IPS-18a (cell line): ENCODE results near the gene SLC6A12.

ENCODE experiments used
- H3K27ac ChIP-seq: one replicate; pipeline ENCODE4 v1.5.1; 2013; ENCODE audit warnings: low read length
- H3K27me3 ChIP-seq: one replicate; pipeline ENCODE4 v1.6.1; 2013; ENCODE audit warnings: mild to moderate bottlenecking, low read length; ENCODE audit not compliant: control insufficient read depth, insufficient read depth
- H3K36me3 ChIP-seq: one replicate; pipeline ENCODE4 v1.6.1; 2013; ENCODE audit warnings: low read depth, low read length; ENCODE audit not compliant: control insufficient read depth
- H3K4me1 ChIP-seq: one replicate; pipeline ENCODE4 v1.6.1; 2013; ENCODE audit warnings: low read depth, low read length; ENCODE audit not compliant: control insufficient read depth
- H3K4me3 ChIP-seq: one replicate; pipeline ENCODE4 v1.5.1; 2013; ENCODE audit warnings: low read length
- H3K9ac ChIP-seq: one replicate; pipeline ENCODE4 v1.6.1; 2013; ENCODE audit warnings: mild to moderate bottlenecking, low read length, moderate library complexity
- H3K9me3 ChIP-seq: one replicate; pipeline ENCODE4 v1.6.1; 2013; ENCODE audit warnings: low read depth, low read length; ENCODE audit not compliant: control insufficient read depth

SLC6A12 gene

DNA sequence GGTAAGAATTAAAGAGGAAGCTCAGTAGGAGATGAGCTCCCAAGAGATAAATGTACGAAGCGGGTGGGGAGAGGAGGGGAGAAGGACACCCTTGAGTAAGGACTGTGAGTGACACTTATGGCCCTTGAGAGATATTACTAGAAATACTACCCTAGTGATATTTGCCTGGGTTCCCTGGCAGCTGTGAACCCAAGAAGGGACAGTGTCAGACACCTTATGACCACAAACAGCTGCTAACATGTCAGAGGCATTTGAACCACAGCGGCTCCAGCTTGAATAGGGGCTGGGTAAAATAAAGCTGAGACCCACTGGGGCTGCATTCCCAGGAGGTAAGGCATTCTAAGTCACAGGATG lies 19.6 kb upstream of the SLC6A12 start:
- H3K4me3 ChIP-seq = no peak overlapping the region
- peaks cover 15% of the 10 kb centered on the region for H3K4me1 ChIP-seq
- no peaks in the 10 kb centered on the region for H3K36me3 ChIP-seq
- H3K9ac ChIP-seq = no peak overlapping the region
- peaks cover 25% of the 10 kb centered on the region for H3K27me3 ChIP-seq
- no peaks in the 10 kb centered on the region for H3K9me3 ChIP-seq
- H3K27ac ChIP-seq = no peak overlapping the region

DNA sequence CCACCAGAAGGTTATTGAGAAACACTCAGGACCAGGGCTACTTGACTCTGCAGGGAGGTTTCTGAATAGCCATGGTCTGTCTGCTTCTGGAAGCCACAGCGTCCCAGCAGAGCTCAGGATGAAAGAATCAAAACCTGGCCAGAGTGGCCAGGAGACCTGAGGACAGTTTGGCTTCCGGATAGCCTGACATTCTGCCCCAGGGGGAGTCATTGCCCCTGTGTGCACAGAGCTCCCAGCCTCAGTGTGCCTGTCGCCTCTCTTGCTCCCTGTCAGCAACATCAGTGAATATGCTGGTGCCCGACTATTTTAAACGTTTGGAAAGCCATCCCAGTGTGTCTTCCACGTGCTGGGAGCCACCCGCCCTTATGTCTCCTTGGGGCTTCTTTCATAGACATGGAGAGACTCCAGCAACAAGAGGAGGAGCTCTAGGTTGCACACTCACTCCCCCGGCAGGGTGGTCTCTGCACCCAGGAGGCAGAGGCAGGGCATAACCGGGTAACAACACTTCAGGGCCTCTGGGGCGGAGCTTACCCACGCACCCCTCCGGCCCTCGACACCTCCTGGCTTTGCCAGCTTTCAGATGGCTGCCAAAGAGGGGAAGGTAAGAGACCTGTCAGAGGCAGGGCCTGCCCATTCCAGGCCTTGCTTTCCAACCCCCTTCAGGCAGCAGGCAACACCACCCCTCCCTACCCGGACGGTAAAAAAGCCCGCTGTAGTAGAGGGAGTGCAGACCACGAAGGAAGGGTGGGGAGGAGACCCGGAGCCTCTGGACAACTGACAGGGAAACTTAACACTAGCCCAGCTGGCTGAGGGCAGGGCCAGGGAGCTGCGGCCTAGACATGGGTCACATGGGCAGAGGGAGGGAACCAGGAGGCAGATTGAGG lies 19.0 kb upstream of the SLC6A12 start:
- Histone ChIP-seq H3K36me3 (no peaks in the 10 kb centered on the region), H3K9ac (no peak overlapping the region), H3K27me3 (peaks cover 28% of the 10 kb centered on the region), H3K4me1 (peaks cover 15% of the 10 kb centered on the region), H3K4me3 (no peak overlapping the region), H3K27ac (no peak overlapping the region), H3K9me3 (no peaks in the 10 kb centered on the region)

DNA sequence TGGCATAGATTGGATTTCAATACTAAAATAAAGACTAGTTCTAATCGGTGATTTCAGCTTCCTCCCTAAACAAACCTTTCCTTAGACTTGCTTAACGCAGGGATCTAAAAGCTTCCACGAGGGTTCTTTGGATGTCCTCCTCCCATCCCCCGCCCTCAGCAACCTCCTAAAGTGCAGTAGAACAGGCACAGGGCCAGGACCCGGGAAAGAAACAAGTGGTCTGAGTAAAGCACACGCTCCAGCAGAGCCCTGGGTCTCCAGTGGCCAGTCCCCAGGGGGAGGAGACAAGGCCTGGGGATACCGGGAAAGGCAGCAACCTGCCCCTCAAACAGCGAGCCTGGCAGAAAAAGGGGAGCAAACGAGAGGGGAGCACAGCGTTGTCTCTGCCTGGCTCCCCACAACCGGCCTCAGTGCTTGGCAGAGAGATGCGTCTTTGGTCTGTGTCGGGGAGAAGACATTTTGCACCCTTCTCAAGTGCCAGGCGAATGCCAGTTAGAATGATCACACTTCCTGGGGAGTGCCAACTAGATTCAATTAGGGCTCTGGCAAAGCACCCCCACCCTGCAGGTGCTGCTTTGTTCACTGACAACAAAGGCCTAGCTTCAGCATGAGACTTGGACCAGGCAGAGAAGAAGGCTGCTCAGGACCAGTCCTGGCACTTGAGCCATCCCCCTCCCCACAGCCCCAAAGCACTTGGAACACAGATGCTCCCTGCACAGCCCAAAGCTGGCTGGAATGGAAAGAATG lies 17.1 kb upstream of the SLC6A12 start:
- Histone ChIP-seq H3K36me3 (no peaks in the 10 kb centered on the region), H3K4me3 (no peak overlapping the region), H3K9ac (no peak overlapping the region), H3K27ac (no peak overlapping the region), H3K9me3 (no peaks in the 10 kb centered on the region), H3K27me3 (peaks cover 28% of the 10 kb centered on the region), H3K4me1 (peaks cover 15% of the 10 kb centered on the region)

DNA sequence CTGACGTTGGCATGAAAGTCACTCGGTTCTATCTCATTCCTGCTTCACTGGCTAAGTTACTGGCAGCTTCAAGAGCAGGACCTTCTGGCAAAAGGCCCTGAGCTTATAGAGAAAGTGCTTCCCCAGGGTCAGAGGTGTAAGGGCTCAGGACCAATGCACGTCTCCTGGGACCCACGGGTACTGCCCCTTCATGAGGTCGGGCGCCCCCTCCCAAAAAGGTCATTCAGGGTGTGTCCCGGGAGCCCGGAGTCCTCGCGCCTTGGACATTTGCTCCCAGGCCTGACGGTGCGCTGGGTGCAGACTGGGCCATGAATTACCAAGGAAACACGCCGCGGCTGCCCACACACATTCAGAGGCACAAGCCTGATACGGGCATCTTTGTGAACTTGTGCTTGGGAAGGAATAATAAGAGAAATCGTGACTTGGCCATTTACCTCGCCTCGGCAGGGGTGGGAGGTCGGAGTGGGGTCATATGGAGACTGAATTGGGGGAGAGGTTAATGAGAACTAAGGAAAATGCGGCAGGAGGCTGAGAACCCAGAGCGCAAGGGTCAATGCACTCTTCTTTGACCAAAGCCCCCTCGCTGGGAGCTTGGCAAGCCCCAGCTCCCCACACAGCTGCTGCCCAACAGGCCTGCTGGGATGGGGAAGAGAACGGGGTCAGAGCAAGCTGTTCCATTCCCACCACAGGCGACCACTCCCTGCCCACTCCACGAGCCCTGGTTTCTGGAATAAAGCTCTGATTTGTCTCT lies 15.7 kb upstream of the SLC6A12 start:
- Histone ChIP-seq H3K9me3 (no peaks in the 10 kb centered on the region), H3K36me3 (no peaks in the 10 kb centered on the region), H3K4me1 (peaks cover 15% of the 10 kb centered on the region), H3K27ac (no peak overlapping the region), H3K4me3 (no peak overlapping the region), H3K27me3 (peaks cover 28% of the 10 kb centered on the region), H3K9ac (no peak overlapping the region)

DNA sequence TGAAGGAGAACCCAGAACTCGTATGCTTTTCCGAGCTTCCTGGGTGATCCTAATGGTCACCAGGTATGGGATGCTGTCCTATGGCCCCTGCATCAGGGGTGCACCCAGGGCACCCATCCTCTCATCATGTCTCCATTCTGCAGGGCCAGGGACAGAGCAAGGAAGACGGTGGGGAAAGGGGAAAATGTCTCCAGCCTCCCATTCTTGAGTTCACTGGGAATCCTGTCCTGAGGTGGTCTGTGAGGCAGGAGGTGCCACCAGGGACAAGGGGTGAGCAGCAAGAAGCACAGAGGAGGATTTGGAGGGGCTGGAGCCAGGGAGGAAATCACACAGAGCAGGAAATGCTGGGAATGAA lies 14.9 kb upstream of the SLC6A12 start:
- H3K9ac ChIP-seq = no peak overlapping the region
- no peak overlapping the region for H3K4me3 ChIP-seq
- H3K4me1 ChIP-seq = peaks cover 15% of the 10 kb centered on the region
- no peaks in the 10 kb centered on the region for H3K36me3 ChIP-seq
- H3K27me3 ChIP-seq = peaks cover 28% of the 10 kb centered on the region
- no peak overlapping the region for H3K27ac ChIP-seq
- H3K9me3 ChIP-seq = no peaks in the 10 kb centered on the region

DNA sequence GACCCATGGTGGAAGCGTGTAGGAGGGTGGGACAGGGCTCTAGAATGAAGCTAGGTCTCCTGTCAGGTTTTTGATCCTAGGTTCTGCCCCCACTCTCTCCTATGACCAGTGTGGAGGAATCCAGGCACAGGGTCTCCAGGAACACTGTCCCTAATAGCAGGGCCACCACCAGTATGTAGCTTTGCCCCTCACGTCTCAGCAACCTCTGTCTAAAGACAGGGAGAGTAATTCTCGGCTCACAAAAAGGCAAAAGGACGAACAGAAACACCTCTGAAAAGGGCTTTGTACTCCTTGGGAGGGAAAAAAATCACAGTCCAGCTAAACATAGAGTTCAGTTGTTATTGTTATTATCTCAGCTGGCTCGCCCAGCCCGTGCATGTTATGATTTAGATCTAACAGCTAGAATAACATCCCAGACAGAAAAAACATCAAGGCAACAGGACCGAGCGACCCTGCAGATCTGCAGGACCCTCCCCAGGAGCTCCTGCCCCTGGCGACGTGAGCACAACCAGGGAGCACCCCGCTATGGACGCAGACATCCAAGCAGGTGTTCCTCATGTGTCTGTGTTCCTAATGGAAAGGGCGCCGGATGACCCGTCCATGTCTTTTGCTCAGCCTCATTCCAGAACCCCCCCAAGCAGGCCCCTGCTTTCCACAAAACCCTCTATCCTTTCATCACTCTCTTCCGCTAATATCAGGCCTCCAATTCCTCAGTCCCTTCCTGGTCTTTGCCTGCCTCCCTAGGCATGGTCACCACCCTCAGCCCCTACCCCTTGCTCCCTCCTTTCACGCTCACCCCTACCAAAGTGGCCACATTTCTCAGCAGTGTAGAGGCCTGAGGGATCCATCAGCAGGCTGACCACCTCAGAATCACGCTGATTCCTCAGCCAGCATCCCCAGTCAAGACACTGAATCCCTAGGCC lies 14.2 kb upstream of the SLC6A12 start:
- Histone ChIP-seq H3K9ac (no peak overlapping the region), H3K27me3 (peaks cover 28% of the 10 kb centered on the region), H3K9me3 (no peaks in the 10 kb centered on the region), H3K36me3 (no peaks in the 10 kb centered on the region), H3K4me1 (peaks cover 15% of the 10 kb centered on the region), H3K27ac (no peak overlapping the region), H3K4me3 (no peak overlapping the region)

DNA sequence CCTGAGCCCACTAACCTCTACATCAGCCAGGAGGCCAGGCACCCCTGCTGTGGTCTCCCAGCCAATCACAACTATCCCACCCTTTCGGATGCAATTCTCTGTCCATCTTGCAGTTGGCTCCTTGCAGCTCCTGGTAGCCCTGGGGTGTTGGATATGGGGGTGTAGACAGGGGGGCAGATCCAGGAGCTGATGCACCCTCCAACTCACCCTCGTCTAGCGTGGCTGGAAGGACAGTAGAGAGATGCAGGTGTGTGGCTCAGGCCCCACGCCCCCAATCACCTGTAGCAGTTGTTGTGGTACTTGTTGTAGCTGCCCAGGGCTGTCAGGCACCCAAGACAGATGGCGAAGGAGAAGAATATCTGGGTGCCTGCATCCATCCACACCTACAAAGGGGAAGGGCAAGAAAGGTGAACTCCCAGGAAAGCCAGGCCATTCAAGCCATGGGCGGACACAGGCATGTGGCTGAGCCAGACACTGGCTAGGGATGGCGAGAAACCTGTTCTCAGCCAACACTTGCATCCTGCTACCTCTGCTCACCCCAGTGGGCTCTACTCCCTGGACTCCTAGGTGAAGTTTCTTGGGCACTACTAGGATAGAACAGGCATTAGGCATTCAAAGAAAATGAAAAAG lies 13.4 kb upstream of the SLC6A12 start:
- Histone ChIP-seq H3K9ac (no peak overlapping the region), H3K36me3 (no peaks in the 10 kb centered on the region), H3K27me3 (peaks cover 28% of the 10 kb centered on the region), H3K9me3 (no peaks in the 10 kb centered on the region), H3K4me3 (no peak overlapping the region), H3K27ac (no peak overlapping the region), H3K4me1 (peaks cover 15% of the 10 kb centered on the region)

DNA sequence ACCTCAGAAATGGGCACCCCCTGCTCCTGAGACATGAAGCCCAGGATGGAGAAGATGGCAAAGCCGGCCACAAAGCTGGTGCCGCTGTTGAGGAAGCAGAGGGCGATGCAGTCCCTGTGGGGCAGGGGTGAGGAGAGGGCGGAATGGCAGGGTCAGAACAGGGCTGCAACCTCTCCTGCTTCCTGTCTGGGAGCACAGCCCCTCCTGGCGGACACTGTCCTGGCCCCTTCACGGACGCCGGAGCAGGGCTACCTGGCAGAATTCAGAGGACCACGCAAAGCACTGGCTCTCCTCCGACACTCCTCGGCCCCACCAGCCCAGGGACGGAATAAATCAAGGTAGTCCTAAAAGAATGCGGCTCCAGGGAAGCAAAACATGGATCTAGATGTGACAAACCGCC lies 12.4 kb upstream of the SLC6A12 start:
- Histone ChIP-seq H3K9ac (no peak overlapping the region), H3K27ac (no peak overlapping the region), H3K27me3 (peaks cover 28% of the 10 kb centered on the region), H3K4me1 (peaks cover 15% of the 10 kb centered on the region), H3K9me3 (no peaks in the 10 kb centered on the region), H3K36me3 (no peaks in the 10 kb centered on the region), H3K4me3 (no peak overlapping the region)

DNA sequence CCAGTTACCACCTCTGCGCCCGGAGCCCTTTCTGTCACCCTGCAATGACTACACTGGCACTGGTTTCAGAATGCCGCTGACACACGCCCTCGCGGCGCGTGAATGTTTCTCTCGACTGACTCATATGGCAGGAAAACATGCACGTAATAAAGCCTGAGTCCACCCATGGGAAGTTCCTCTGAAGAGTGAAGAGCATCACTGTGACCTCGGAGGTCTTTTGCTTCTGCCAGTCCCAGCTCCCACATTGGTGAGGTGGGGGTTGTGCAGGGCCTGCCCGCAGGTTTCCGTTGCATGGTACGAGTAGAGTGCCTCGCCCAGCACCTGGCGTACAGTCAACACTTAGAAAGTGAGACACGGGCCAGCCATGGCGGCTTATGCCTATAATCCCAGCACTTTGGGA lies 11.1 kb upstream of the SLC6A12 start:
- H3K36me3 ChIP-seq = no peaks in the 10 kb centered on the region
- H3K27me3 ChIP-seq = peaks cover 14% of the 10 kb centered on the region
- no peak overlapping the region for H3K4me3 ChIP-seq
- no peak overlapping the region for H3K9ac ChIP-seq
- H3K4me1 ChIP-seq = peaks cover 12% of the 10 kb centered on the region
- no peaks in the 10 kb centered on the region for H3K9me3 ChIP-seq
- H3K27ac ChIP-seq = no peak overlapping the region

DNA sequence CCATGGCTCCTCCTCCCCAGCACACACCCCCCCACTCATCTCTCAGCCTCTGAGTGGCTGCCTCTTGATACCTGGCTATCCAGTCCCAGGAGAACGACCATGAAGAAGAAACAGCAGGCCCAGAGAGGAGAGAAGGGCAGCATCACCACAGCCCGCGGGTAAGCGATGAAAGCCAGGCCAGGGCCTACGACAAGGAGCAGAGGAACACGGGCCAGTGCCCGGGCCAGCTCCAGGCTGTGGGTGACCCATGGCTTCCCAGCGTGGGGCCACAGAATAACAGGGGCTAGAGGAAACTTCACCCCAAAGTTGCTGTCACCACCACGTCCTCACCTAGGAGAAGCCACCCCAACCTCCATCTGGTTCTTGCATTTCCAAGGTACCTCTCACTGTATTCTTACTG lies 10.4 kb upstream of the SLC6A12 start:
- H3K9me3 ChIP-seq = no peaks in the 10 kb centered on the region
- H3K27me3 ChIP-seq = peaks cover 10% of the 10 kb centered on the region
- peaks cover 8% of the 10 kb centered on the region for H3K4me1 ChIP-seq
- H3K9ac ChIP-seq = no peak overlapping the region
- H3K36me3 ChIP-seq = no peaks in the 10 kb centered on the region
- H3K27ac ChIP-seq = no peak overlapping the region
- H3K4me3 ChIP-seq = no peak overlapping the region
